Measurements from ENCODE around the gene GHRHR. TPM values are rescaled to one million over a fixed set of nuclear protein-coding genes. Genes with fewer than 3 reads are reported as not detected.

The GHRHR gene
- total and polyA plus RNA-seq, 10 of the 15 experiments (the other 5 are each of a cell fraction or from before 2014, with no cell fraction given): not detected

DNA sequence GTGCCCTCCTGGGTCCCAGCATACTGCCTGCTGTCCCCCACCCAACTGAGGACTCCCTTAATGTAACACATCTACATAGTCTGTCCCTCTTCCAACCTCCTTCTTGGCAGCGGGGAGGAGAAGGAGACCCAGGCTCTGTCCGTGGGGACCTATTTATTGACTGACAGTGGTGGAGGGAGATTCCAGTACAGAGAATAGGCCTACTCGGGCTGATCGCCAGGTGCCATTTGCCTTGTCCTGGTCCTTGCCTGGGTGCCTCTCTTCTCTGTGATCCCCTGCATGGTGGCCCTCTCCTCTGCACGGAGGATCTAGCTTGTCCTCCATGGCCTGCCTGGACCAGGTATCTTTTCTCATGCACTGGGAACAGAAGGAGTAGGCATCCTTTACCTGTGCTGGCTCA, 17.0 kb downstream of the GHRHR start:
- Histone ChIP-seq H3K27ac (ENCODE audit: control insufficient read depth, insufficient read depth) (no peak overlapping the region), H3K9ac (ENCODE audit: control insufficient read depth, insufficient read depth, low read length) (no peak overlapping the region), H3K36me3 (ENCODE audit: control insufficient read depth in 2 of 2, insufficient read depth in 2 of 2, low read length in 1 of 2) (no peaks in the 10 kb centered on the region), H3K4me2 (ENCODE audit: control insufficient read depth, insufficient read depth) (no peak overlapping the region), H3K4me3 (no peak overlapping the region), H4K20me1 (ENCODE audit: control insufficient read depth, insufficient read depth) (no peaks in the 10 kb centered on the region), H2AFZ (ENCODE audit: control insufficient read depth, low read depth, low read length) (no peak overlapping the region), H3K9me3 (replicated peaks; ENCODE audit: control insufficient read depth, insufficient read depth, low read length) (no peaks in the 10 kb centered on the region), H3K79me2 (ENCODE audit: control insufficient read depth, insufficient read depth, low read length) (no peaks in the 10 kb centered on the region), H3K27me3 (replicated peaks in 1 of 2; ENCODE audit: control insufficient read depth in 2 of 2, insufficient read depth in 2 of 2, low read length in 1 of 2) (no peaks in the 10 kb centered on the region; a peak in 2 of 4 replicates), H3K4me1 (ENCODE audit: control insufficient read depth, insufficient read depth, low read length) (no peaks in the 10 kb centered on the region)
- ATAC-seq (no peak), FAIRE-seq (no peak), DNase-seq (ENCODE audit: low read depth, low spot score) (no peak)
- intact Hi-C loops (cut with micrococcal nuclease; ENCODE audit: unreplicated experiment) (no loop called here), in situ Hi-C loops (cut with MboI) (loop anchor here (5.0 to 10.0 kb wide), 2 partner anchors 142 to 754 kb away; no protein-coding TSS in a partner anchor)
- 38% methylated on average over 5 of the region's 5 CpGs for whole genome bisulfite sequencing (ENCODE audit: insufficient coverage, insufficient replicate concordance, low lambda C conversion rate, missing lambda C conversion rate)
- ChIA-PET POLR2A (no interaction called here), RAD21 (ENCODE audit: unreplicated experiment) (interaction anchor here (7.1 kb wide), 1 partner anchor 141 kb away, joined by 176 read pairs; no protein-coding TSS in a partner anchor), CTCF (interaction anchor here (1.2 to 10.1 kb wide), 4 partner anchors 42 to 181 kb away, joined by 4 to 398 read pairs (median 10); no protein-coding TSS in a partner anchor), SMC1A (ENCODE audit: uncharacterized antibody, unreplicated experiment) (interaction anchor here (0.5 to 7.1 kb wide), 2 partner anchors 140 to 146 kb away, joined by 3 to 146 read pairs; no protein-coding TSS in a partner anchor)
- BruUV-seq (replicated peaks): no TSS peak
- TF ChIP-seq PRDM15 (CRISPR knock-in tag; IDR thresholded peaks at IDR 0.05) (no peak), IKZF1 (conservative IDR thresholded peaks at IDR 0.05) (no peak), RCOR1 (conservative IDR thresholded peaks at IDR 0.05; ENCODE audit: low read depth, low read length) (no peak), TARDBP (IDR thresholded peaks at IDR 0.05; ENCODE audit: borderline replicate concordance) (no peak), NFYB (IDR thresholded peaks at IDR 0.05; ENCODE audit: insufficient read depth, low read depth, low read length) (no peak), SIX5 (IDR thresholded peaks at IDR 0.05; ENCODE audit: low read depth, low read length, severe bottlenecking) (no peak), ZSCAN29 (IDR thresholded peaks at IDR 0.05) (no peak), USF2 (IDR thresholded peaks at IDR 0.05; ENCODE audit: borderline replicate concordance, low read depth, low read length) (no peak), NFYA (IDR thresholded peaks at IDR 0.05; ENCODE audit: borderline replicate concordance, low read depth, low read length) (no peak), CREB1 (IDR thresholded peaks at IDR 0.05; ENCODE audit: low read depth) (no peak), SUPT20H (IDR thresholded peaks at IDR 0.05; ENCODE audit: borderline replicate concordance, control insufficient read depth, low read depth, low read length) (no peak), SIN3A (IDR thresholded peaks at IDR 0.05; ENCODE audit: low read depth, low read length) (no peak), KLF5 (IDR thresholded peaks at IDR 0.05; ENCODE audit: partially characterized antibody) (no peak), HCFC1 (IDR thresholded peaks at IDR 0.05; ENCODE audit: low read length) (no peak)
- TF ChIP-seq, protein P1, sequence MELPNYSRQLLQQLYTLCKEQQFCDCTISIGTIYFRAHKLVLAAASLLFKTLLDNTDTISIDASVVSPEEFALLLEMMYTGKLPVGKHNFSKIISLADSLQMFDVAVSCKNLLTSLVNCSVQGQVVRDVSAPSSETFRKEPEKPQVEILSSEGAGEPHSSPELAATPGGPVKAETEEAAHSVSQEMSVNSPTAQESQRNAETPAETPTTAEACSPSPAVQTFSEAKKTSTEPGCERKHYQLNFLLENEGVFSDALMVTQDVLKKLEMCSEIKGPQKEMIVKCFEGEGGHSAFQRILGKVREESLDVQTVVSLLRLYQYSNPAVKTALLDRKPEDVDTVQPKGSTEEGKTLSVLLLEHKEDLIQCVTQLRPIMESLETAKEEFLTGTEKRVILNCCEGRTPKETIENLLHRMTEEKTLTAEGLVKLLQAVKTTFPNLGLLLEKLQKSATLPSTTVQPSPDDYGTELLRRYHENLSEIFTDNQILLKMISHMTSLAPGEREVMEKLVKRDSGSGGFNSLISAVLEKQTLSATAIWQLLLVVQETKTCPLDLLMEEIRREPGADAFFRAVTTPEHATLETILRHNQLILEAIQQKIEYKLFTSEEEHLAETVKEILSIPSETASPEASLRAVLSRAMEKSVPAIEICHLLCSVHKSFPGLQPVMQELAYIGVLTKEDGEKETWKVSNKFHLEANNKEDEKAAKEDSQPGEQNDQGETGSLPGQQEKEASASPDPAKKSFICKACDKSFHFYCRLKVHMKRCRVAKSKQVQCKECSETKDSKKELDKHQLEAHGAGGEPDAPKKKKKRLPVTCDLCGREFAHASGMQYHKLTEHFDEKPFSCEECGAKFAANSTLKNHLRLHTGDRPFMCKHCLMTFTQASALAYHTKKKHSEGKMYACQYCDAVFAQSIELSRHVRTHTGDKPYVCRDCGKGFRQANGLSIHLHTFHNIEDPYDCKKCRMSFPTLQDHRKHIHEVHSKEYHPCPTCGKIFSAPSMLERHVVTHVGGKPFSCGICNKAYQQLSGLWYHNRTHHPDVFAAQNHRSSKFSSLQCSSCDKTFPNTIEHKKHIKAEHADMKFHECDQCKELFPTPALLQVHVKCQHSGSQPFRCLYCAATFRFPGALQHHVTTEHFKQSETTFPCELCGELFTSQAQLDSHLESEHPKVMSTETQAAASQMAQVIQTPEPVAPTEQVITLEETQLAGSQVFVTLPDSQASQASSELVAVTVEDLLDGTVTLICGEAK (IDR thresholded peaks at IDR 0.05; ENCODE audit: borderline replicate concordance): no peak

Data from GM12878 (cell line).